GM03348 (cell line): Measurements from ENCODE around the gene ANXA2R.
"Not testable (repeated sequence)": the region's sequence is repeated elsewhere in the genome, so short reads cannot be mapped to it uniquely, and the experiment has no call there.

Source experiments
- DNase-seq: peaks from one replicate; pipeline ENCODE4 v3.0.0; 2012; ENCODE audit warnings: low spot score

Gene ANXA2R

GRCh38 chr5:43033841-43034590 lies 6.1 kb downstream of the ANXA2R start:
- no peak for DNase-seq

- no peak for DNase-seq
These were observed 12.9 kb downstream of the ANXA2R start for GRCh38 chr5:43027054-43027785.

- not testable (repeated sequence) for DNase-seq
These were observed 14.8 kb downstream of the ANXA2R start for GRCh38 chr5:43025184-43025950.

GRCh38 chr5:43024217-43024616 lies 15.9 kb downstream of the ANXA2R start:
- no peak for DNase-seq

GRCh38 chr5:43021151-43021550 lies 19.0 kb downstream of the ANXA2R start:
- no peak for DNase-seq

- no peak for DNase-seq
These were observed 19.7 kb downstream of the ANXA2R start for GRCh38 chr5:43020399-43020746.

GRCh38 chr5:43019614-43020398 lies 20.3 kb downstream of the ANXA2R start:
- no peak for DNase-seq

- DNase-seq = no peak
These were observed 20.9 kb downstream of the ANXA2R start for GRCh38 chr5:43019291-43019613.

GRCh38 chr5:43017428-43017815 lies 22.7 kb downstream of the ANXA2R start:
- DNase-seq = no peak

- DNase-seq = no peak
These were observed 23.8 kb downstream of the ANXA2R start for GRCh38 chr5:43016217-43016779.

GRCh38 chr5:43014522-43014921 lies 25.6 kb downstream of the ANXA2R start:
- DNase-seq = no peak

- no peak for DNase-seq
These were observed 29.2 kb downstream of the ANXA2R start for GRCh38 chr5:43010935-43011315.

GRCh38 chr5:43008363-43009153 lies 31.6 kb downstream of the ANXA2R start:
- peak; percentile 70 for DNase-seq

GRCh38 chr5:43007911-43008362 lies 32.2 kb downstream of the ANXA2R start:
- DNase-seq = peak; percentile 71

- DNase-seq = peak; percentile 86
These were observed 32.7 kb downstream of the ANXA2R start for GRCh38 chr5:43007246-43007910.

GRCh38 chr5:43006424-43007202 lies 33.5 kb downstream of the ANXA2R start:
- DNase-seq = no peak

GRCh38 chr5:43005031-43005430 lies 35.1 kb downstream of the ANXA2R start:
- no peak for DNase-seq

- DNase-seq = no peak
These were observed 38.4 kb downstream of the ANXA2R start for GRCh38 chr5:43001748-43002147.

GRCh38 chr5:43000914-43001313 lies 39.2 kb downstream of the ANXA2R start:
- no peak for DNase-seq
